Raji (cell line): ENCODE results near the gene LIN9.
A peak's percentile ranks its signal among the peaks of the same experiment; 100 is the strongest.

ENCODE experiments used
- POLR2A ChIP-seq: IDR thresholded peaks from 2 replicates; pipeline ENCODE4 v1.6.1; 2011; ENCODE audit warnings: low read depth, low read length, control low read depth; ENCODE audit not compliant: insufficient read depth

The LIN9 gene

GRCh38 chr1:226209307-226210059, 99.5 kb downstream of the LIN9 start:
- no peak for TF ChIP-seq POLR2A

- no peak for TF ChIP-seq POLR2A
Observed at GRCh38 chr1:226207048-226207447, 101.9 kb downstream of the LIN9 start.

DNA sequence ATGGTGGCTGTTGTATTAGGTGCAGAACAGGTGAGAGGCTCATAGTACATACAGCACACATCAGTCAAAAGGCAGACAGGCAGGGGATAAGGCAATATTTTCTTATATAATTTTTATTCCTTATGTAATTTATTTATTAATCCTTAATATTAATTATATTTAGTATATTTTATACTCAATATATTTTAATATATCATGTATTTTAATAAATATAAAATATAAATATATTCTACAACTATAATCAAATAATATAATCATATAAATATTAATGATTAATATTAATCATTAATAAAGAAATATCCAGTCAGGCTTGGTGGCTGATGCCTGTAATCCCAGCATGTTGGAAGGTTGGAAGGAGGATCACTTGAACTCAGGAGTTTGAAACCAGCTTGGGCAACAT, 104.8 kb downstream of the LIN9 start:
- no peak for TF ChIP-seq POLR2A

GRCh38 chr1:226203655-226204054, 105.3 kb downstream of the LIN9 start:
- TF ChIP-seq POLR2A = no peak

DNA sequence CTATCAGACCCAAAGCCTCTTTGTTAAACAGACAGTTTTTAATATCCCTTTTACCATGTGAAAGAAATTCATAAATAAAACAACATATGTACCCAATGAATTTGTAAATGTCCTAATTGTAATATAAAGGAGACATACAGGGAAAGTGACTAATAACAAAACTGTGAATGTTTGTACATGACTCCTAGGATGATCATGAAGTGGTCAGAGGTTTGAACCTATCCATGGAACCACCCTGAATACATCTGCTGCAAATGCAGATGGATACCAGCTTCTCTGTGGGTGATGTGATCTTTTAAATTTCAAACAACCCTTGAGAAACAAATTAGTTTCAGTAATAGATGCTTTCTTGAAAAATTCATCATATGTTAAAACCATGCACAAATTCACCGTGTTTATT, 105.7 kb downstream of the LIN9 start:
- TF ChIP-seq POLR2A = no peak

DNA sequence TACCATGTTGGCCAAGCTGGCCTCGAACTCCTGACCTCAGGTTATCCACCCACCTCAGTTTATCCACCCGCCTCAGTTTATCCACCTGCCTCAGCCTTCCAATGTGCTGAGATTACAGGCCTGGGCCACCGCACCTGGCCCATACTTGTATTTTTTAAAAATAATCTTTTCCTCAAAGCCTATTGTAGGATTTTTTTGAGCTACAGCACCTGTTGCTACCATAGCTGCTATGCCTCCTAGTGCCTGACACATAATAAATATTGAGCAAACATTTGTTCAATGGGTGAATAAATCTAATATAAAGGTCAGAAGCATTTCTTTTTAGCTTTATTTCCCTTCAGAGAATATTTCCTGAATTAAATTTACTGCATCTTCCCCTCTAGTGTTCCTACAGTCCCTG, 106.7 kb downstream of the LIN9 start:
- TF ChIP-seq POLR2A = no peak

GRCh38 chr1:226201029-226201593, 107.9 kb downstream of the LIN9 start:
- no peak for TF ChIP-seq POLR2A

GRCh38 chr1:226199971-226200370, 109.0 kb downstream of the LIN9 start:
- TF ChIP-seq POLR2A = no peak

GRCh38 chr1:226195144-226195543, 113.8 kb downstream of the LIN9 start:
- TF ChIP-seq POLR2A = no peak

GRCh38 chr1:226187380-226187779, 121.6 kb downstream of the LIN9 start:
- no peak for TF ChIP-seq POLR2A

DNA sequence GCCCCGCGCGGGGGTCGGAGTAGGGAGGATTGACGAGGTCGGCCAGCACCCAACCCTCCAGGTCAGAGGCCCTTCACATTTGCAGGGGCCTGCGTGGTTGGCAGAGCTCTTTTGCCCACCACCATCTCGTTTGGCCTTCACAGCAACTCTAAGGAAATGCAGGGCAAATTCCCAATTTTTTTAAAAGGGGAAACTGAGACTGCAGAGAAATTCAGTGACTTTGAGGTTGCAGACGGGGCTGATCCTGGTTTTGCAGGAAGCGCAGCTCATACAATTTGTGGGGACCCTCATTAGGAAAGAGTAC, 122.0 kb downstream of the LIN9 start:
- no peak for TF ChIP-seq POLR2A

- peak; percentile 99 for TF ChIP-seq POLR2A
Observed at GRCh38 chr1:226186124-226187018, 122.6 kb downstream of the LIN9 start, which contains the start of gene ACBD3. Gene ACBD3 (minus strand): TSS chr1:226186741. CDS start chr1:226186675, 66 bp downstream.

DNA sequence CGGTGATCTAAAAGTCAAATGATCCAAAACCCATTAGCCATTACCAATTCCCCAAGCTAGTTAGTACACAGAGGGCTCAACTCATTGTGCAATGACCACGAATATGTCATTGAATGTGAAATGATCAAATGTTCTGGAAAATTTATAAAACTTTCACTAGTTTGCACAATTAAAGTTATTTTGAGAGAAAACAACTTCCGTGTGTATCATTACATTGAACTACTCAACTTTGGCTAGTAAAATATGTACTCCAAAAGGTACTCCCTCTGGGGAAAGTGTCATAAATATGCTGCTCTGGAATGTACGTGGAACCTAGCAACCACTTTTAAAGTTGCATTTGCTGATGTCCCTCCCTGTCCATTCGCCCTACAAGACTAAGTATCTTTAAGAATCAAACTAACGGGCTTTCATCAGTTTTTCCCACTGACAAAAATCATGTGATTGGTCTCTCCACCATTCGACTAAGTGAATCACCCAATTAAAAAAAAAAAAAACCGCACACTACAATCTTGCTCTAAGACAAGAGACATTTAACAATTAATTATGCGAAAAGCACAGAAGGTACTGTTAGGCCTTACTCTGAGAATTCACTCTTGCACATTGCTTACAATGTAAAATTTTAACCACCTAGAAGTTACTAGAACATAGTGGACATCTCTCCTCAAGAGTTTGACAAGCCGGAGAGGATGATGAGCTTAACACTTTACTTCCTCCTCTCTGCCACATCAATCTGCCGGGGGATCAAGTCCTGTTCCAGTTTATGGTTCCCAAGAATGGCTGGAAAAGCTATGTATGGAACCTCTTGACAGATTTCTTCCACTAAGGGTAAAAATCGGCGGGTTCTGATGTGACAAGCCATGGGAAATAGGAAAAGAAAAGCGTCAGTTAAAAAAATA, 123.6 kb downstream of the LIN9 start:
- no peak for TF ChIP-seq POLR2A

DNA sequence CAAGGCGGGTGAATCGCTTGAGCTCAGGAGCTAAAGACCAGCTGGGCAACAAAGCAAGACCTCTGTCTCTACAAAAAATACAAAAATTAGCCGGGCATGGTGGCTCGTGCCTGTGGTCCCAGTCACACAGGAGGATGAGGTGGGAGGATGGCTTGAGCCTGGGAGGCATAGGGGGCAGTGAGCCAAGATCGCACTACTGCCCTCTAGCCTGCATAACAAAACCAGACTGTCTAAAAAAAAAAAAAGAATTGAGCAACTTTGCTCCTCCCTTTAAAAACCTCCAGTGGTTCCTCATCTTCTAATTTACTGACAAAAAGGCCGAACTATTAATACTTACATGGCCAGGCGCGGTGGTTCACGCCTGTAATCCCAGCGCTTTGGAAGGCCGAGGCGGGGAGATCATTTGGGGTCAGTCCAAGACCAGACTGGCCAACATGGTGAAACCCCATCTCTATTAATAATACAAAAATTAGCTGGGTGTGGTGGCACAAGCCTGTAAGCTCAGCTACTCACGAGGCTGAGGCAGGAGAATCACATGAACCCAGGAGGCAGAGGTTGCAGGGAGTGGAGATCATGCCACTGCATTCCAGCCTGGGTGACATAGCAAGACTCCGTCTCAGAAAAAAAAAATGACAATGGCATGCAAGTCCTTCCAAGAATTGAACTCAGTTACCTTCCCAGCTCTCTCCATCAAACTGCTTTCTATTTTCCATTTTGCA, 126.8 kb downstream of the LIN9 start:
- TF ChIP-seq POLR2A = no peak
